DMS53 treated with DMSO at 0.1 percent for 48 hours (cell line): Measurements from ENCODE around the gene CD47.

Experiments used
- DNase-seq: peaks from one replicate; lab custom pipeline; 2025; ENCODE audit not compliant: unreplicated experiment; lab: John Stamatoyannopoulos, UW

The CD47 gene

DNA sequence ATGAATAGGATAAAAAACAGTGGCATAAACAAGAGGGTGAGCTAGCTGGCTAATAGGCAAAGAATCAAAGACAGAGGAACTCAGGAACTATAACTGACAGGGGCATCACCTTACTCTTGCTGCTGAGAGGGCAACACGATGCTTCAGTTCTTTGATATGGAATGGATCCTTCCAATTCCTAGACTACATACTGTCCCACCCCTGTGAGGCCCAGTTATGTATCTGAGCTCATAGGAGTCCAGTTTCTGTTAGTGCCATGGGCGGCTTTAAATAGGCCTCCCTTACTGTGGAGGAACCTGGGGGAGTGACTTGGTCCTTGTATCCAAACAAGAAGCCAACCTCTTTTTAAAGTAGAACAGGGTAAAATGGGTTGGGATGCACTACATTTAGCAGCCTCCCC lies 37.3 kb downstream of the CD47 start:
- DNase-seq: no peak

DNA sequence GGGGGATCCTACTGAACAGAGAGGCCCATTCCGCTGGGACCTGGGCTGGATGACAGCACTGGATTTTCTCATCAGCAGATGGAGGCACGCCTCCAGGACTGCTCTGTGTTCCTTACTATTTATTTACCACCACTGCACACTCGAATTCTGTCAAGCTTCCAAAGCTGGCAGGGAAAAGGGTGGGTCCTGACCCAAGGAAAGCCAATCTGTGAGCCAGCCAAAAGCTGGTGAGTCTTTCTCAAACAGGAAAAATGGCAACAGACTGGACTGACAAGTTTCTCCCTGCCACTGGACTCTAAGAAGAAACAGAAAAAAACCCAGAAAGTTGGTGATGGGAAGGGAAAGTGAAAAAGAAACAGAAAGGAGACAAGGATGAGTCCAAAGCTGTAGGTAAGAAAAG lies 37.8 kb downstream of the CD47 start:
- DNase-seq: no peak

DNA sequence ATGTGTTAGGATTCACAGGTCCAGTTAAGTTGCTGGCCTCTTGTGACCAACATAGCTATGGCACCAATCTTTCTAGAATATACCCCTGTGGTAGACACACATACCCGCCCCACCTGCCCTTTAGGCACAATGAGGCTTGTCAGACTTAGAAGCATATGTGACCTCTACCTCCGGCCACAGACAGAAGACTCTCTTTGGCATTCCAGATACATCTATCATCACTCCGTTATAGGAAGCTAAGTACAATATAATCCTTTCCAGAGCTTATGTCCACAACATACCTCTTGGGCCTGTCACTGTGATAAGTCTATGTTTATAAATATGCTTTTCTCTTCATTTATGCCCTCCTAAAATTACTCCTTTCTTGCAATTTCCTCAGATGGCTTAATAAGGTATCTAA lies 39.8 kb downstream of the CD47 start:
- DNase-seq: no peak

DNA sequence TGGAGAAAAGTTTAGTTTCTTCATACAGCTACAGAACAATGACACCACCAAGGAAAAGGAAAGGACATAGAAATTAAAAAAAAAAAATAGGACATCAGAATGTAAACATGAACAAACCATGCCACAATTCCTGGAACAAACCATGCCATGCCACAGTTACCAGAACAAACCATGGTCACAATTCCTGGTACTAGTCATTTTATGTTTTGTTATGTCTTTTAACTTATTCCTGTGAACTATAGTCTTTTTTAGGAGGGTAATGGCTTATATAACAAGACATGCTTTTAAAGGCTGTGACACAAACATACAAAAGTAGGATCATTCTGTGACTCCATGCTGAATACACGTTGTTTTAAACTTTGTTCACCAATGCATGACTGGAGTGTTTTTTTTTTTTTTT lies 42.8 kb downstream of the CD47 start:
- DNase-seq: no peak

DNA sequence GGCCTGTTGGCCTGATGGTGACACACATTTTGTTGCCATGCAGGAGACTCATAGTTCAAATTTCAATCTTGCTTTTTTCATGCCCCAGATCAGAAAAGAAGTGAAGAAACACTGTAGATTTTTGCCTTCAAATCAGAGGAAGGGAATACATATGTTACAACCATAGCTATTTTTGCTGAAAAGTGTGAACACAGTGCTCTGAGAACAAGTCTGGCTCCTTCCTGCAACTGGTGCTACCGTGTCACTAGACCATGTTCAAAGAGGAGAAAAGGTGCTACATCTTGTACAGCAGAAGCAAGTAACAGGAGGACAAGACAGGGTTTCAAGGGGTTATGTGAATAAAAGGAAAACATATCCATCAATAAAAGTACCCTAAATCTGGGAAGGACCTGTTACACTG lies 44.6 kb downstream of the CD47 start:
- DNase-seq: no peak

DNA sequence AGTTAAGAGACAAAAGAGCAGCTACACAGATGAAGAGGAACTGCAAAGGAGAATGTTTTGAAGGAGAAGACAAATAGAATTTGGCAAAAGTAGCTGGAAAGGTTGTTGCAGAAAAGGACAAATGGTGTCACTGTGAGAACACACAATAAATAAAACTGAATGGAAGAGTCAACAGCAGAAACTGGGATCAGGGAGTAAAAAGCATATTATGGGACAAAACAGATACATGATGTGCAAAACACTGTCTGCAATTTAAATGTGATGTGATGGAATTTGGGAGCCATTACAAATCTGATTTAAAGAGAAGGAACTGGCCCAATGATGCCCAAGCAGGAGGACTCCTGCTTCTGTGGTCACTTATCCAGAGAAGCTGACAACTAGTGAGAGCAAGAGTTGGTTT lies 46.1 kb downstream of the CD47 start:
- DNase-seq: no peak

DNA sequence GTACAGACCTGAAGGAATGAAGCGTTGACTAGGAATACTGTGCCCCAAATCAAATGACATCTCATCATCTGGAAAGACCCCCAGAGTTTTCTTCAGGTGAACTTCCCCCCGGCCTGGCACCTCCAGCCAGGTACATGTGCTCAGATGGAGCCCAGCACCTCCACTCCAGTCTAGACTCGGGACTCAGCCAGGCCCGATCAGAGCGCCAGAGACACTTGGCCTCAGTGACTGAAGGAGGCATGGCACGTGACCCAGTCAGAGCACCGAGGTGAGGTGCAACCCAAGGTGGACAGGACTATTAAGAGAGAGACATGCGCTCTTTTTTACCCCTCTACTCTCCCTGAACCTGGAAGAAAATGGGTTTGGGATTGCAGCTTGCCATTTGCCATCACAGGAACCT lies 48.5 kb downstream of the CD47 start:
- DNase-seq: no peak

DNA sequence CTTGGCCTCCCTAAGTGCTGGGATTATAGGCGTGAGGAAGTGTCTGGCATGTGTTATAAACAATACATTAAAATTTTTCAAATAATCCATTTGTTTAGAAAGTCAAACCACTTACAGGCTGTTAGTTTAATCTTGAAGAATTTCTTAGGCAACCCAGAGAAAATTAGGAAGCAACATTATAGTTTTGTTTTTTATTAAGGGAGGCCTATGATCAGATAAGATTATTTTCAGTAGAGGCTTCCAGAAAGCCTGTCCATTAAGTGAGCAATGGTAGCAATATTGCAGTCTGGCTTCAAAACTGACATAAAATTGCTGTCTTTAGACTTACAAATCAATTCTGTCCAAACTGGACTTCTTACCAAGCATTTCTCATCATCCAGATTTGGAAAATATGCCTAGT lies 49.6 kb downstream of the CD47 start:
- no peak for DNase-seq

DNA sequence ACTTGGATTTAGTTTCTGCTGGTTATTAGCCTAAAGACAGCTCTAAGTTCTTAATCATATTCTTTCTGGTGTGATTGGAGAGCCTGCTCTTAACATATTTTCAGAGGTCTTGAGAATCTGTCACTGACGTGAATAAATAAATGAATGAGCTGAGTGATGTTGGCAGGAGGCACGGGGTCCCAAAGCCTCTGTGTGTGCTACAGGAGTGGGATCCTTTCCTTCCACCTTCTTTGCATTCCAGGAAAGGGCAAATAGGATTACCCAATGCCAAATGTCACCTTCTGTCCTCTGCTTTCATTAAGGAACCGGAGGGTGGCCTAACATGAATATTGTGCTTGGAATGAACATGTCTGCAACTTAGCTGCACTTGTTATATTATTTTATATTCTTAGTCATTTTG lies 53.1 kb downstream of the CD47 start:
- no peak for DNase-seq

DNA sequence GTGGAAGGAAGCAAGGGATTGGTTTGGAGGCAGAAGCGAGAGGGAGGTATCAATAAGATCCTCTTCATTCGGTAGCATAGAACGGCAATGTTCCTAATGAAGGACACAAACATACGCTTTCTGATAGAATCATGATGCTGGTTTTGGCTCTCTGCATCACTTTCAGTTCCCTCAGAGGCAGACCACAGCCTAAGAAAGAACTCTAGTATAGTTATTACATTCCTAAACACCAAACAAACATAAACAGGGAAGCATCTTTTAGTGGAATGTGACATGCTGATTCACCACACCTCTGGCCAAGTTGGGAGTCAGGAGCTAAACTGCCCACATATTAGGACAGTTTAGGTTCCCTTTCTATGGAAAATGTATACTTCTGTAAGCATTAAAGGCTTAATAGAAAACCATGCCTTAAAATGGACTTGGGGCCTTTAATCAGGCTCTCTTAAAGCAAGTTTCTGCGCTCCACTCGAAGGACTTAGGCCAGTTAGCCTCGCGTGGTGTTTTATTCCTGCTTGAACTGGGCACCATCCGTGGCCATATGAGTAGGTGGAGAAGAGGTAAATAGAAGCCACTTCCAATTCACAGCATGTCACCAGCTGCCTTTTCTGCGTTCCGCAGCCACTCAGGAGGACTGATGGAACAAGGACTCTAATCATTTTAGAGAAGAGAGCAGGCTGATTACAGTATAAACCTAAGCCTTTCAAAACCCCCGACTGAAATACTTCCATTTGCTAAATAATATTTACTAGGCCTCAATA lies 53.7 kb downstream of the CD47 start:
- no peak for DNase-seq

DNA sequence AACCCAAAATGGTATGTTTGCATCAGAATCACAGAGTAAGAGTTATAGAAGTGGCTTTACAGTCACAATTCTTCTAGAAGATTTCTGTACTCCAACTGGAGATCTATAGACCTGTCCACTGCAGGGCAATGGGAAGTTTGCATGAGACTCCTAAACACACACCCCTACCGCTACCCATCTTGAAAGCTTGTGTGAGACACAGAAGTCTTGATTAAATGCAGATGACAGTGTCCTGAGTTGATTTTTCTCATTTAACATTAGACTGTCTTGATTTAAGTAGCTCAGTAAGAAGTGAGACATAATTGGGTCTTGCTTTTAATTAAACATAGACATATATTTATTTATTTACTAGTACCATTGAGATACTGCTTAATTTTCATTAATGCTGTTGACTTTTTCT lies 54.4 kb downstream of the CD47 start:
- no peak for DNase-seq

DNA sequence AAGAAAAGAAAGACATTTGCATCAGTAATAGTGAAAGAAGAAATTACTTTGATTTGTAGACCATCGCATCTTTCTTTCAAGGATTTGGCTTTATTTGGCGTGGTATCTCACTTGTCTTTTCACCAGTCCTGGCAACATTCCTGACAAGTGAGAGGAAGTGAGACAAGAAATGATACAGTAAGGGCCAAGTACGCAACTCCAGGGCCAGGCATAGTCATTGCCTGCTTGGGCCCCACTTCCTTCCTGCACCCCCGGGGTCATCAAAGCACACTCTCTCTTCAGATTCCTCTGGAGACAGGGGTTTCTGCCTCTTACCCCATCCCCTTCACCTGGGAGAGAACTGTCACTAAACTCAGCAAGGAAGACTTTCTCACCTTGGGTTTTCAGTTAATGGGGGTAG lies 55.1 kb downstream of the CD47 start:
- DNase-seq: no peak

DNA sequence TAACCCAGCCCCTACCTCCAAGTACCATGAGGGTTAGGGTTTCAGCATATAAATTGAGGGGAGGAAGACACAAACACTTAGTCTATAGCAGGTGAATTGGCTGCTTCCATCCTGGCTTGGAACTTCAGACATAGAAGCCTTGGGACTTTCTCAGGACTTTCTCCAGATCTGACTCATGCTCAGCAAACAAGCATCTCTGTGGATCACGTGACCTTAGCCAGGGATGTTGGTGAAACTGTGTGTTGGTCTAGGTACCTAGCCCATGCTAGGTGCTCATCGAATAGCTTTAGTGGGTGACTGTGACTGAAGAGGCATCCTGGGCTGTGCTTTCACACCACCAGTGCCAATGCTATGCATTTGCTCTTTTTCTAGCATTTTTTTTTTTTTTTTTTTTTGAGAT lies 58.9 kb downstream of the CD47 start:
- no peak for DNase-seq

DNA sequence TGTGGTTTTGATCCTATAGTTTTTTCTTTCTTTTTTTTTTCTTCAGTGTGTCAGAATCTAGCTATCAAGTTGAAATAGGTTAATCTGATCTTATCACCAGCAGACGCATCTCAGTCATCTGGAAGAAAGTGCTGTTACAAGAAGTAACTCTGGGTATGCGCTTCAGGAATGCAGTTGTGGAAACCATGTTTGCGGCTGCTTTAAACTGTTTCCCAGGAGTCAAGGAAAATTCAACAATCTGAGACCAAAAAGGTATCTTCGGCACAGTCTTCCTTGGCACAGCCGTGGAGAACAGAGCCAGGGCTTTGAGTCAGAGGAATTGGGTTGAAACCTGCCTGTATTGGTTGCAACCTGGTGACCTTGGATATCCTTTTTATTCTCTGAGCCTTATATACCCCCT lies 59.9 kb downstream of the CD47 start:
- DNase-seq: no peak

DNA sequence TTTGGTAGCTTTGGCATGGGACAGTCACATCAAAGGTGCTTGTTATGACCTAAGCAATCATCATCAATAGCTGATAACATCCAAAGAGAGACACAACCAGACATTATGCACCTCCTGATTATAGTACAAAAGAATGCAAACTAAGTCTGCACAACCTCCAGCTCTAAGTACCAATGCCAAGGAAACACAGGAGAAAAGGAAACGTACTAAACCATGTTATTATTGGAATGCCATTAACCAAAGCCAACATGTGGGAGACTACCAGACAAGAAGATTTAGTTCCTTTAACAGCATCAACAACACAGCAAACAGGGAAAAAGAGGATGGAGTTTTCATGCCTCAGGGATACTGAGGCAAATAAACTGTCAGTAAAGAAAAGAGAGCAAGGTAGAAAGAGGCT lies 61.4 kb downstream of the CD47 start:
- no peak for DNase-seq

DNA sequence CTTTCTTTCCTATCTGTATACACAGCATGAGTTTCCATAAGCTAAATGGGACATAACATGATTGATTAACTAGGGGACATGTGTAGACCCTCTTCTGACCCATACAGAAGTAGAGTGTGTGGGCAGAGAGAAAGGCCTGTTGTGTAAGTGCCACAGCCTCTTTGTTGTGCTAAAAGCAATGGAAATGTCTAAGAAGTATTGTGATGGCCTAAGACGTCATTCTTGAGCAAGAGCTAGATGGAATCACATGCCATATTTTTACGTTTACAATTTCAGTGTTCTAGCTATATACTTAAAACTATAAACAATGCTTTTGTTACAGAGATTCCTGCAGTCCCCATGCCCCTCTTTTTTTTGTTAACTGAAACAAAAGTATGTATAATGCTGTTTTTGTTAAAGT lies 61.9 kb downstream of the CD47 start:
- no peak for DNase-seq

DNA sequence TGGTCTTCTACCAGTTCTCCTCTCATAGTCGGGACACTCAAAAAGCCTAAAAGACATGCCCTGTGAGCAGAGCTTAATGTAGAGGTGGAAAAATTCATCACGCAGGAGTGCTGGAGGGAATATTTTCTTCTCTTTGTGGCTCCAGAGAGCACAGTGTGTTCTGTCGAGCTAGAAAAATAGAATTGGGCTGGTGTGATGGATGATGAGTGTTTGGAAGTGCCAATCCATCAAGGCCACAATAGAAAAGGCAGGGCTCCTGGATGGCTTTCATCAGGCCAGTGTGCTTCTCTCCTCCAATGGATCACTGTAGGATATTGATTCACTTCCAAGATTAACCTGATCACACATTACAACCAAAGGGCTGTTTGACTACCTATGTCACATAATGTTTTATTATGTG lies 65.7 kb downstream of the CD47 start:
- DNase-seq: no peak

DNA sequence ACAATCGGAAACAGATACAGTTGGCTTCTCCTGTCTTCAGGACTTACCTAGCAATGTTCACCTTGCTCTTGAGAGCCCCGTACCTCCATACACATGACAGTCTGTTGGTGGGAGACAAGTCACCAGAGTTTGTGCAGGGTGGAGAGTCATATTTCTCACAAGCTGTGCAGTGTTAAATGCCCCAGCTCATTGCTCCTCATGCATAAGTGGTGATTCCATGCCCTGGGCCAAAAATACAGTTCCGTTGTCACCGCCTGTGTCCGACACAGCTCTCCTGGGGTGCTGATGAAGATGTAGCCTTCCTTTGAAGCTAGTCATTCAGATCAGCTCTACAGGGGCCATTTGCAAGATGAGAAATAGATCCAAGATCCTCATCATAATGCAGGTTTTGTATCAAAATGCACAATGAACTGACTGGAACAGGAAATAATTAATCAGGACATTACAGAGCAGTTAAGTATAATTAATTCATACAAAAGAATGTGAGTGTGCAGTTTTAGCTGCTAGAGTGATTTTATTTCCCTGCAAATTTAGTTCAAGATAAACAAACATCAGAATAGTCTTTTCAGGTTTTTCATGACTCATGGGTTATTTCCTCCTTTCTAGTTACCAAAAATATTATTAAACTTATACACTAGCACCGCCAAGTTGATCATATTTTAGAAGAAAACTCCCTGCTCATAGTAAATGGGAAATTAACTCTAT lies 66.5 kb downstream of the CD47 start:
- no peak for DNase-seq

DNA sequence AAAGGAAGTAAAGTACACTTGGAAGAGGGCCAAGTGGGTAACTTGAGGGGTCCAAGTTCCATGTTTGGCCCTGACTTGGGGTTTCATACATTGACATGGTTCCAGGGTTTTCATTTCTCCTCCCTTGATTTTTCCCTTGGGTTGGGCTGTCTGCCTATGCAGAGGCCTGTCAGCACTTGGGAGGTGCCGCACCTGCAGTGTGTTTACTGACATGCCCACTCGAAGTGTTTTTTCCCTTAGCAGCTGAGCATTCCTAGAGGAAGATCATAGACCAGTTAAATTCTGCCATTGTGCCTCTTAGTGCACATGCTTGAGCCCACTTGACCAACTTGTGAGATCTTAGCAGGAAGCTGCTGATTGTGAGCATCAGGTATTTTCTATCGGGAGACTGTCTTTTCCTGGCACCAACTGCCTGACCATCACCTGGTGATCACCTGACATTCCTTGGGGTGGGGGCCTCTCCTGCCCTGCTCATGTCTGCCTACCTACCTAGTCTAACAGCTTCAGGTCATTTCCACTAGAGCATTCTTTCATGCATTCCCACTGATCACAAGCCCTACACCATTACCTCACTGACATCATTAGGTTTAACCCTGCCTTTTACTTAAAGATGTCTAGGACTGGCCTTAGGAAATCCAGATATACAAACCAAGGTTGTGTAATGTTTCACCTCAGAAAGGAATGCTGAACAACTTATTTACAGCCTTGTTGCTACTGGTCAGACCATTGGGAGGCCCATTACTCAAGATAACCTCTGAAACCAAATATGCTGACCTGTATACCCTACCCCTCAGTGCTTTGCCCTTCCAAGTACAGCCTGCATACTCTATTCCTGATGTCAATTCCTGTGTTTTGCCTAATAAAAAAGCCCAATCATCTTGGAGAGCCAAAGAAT lies 68.3 kb downstream of the CD47 start:
- DNase-seq: peak; percentile 73

DNA sequence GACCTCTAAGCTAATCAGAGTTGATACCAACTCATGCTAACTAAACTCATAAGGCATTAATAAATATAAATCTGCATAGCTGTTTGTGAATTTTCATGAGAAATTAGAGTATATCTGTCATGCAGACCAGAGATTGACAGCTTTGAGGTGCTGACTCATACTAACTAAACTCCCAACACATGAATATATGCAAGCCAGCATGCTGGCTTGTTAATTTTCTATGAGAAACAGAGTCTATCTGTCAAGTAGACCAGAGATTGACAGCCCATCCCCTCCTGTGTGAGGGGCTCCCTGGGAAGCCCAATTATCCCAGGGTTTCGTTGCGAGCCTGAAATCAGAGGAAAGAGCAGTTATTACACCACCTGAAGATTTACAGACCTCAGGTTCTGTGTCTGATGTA lies 69.3 kb downstream of the CD47 start:
- DNase-seq: no peak

DNA sequence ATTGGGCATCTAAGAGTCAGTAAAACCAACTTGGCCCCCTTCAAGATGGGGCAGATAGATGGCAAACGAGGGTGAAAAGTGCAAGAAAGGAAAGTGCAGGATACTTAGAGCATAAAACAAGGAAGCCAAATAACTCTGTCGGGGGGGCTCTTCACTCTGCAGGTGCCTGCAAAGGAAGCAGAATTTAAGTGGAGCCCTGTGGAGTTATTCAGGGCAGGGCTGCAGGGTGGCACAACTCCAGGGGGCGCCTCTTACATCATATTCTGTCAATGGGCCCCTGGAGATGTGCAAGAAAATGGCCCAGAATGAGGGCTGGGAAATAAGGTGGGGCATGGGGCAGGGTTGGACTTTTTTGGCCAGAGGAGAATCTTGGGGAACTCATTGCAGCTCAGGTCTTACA lies 69.7 kb downstream of the CD47 start:
- no peak for DNase-seq

DNA sequence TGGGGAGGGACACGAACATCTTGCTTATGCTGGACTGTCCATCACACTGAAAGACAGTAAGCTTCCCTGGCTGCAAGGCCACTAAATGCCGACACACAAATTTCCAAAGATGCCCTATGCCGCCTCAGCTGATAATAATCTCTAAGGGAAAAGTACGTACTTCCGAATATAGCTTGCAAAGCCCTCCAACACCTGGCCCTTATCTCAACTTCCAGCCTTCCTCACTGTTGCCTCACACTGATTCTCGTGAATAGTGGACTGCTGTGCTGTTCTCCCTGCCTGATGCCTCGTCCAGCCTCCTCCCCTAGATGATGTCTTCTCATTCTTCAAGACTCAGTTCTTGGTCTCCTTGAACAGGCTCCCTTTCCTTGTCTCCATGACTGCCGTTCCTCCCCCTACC lies 72.3 kb downstream of the CD47 start:
- DNase-seq: no peak
